Measurements from ENCODE around the gene OR10A5. TPM values are rescaled to one million over a fixed set of nuclear protein-coding genes. Genes with fewer than 3 reads are reported as not detected.

The OR10A5 gene
- total and polyA plus RNA-seq, 2 donors (not counting 1 experiment from before 2014, with no cell fraction given) = not detected

DNA sequence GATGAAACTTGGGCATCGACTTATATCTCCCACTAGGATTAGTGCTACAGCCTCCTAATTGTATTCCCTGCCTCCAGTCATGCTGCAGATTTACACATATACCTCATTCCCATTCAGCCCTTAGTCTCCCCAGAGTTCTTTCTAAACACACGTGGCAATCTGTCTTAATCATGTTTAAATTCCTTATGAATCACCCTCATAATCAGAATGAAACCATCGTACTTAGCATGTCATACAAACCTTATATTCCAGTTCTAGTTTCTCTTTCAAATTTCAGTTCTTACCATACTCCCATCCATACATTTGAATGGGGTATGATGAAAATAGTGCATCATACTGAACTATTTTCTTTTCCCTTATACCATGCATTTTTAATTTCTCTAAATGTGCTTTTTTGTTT, 11.4 kb downstream of the OR10A5 start:
- peak in 1 of 2 donors; percentile 0 for DNase-seq (ENCODE audit: low read depth in 2 of 2)
- H3K4me1 ChIP-seq (ENCODE audit: control insufficient read depth, extremely low read depth, insufficient read depth, low read length) = no peaks in the 10 kb centered on the region
- TF ChIP-seq, protein P1, sequence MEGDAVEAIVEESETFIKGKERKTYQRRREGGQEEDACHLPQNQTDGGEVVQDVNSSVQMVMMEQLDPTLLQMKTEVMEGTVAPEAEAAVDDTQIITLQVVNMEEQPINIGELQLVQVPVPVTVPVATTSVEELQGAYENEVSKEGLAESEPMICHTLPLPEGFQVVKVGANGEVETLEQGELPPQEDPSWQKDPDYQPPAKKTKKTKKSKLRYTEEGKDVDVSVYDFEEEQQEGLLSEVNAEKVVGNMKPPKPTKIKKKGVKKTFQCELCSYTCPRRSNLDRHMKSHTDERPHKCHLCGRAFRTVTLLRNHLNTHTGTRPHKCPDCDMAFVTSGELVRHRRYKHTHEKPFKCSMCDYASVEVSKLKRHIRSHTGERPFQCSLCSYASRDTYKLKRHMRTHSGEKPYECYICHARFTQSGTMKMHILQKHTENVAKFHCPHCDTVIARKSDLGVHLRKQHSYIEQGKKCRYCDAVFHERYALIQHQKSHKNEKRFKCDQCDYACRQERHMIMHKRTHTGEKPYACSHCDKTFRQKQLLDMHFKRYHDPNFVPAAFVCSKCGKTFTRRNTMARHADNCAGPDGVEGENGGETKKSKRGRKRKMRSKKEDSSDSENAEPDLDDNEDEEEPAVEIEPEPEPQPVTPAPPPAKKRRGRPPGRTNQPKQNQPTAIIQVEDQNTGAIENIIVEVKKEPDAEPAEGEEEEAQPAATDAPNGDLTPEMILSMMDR (conservative IDR thresholded peaks at IDR 0.05 in 1 of 2, IDR thresholded peaks at IDR 0.05 in 1 of 2; ENCODE audit: low read depth in 1 of 2, low read length in 2 of 2) = no peak
- no peak for TF ChIP-seq EZH2 (IDR thresholded peaks at IDR 0.05; ENCODE audit: low read length, missing control alignments)

DNA sequence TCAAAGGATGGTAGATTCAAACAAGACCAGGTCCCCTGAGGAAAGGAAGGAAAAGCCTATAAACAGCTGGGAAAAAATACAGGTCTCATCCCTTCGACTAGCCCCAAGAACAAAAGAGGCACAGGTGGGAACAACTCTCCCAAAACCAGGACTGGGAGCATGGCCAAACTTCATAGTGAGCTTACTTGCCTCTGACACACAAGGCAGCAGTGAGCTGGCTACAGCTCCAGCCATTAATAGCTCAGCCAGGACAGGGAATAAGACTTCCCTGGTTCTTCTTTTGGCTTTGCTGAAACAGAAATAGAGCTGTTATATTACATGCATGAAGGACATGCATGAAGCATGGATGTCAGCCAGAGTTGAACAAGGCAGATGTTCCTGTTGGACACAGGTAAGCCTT, 17.5 kb downstream of the OR10A5 start, which contains the start of gene OR10A2:
OR10A2 (plus strand) TSS at position 97 of the 400 bp plus-strand sequence. CDS start 6,698 bp downstream, outside the sequence.
- Histone ChIP-seq H3K4me1 (ENCODE audit: control insufficient read depth, extremely low read depth, insufficient read depth, low read length) (no peaks in the 10 kb centered on the region), H2AFZ (ENCODE audit: low read length) (no peak within 1 kb of the TSS), H3K4me3 (replicated peaks in 1 of 4; ENCODE audit: control extremely low read depth in 1 of 4, insufficient read depth in 1 of 4, low read depth in 3 of 4, low read length in 4 of 4) (no peak within 1 kb of the TSS), H3K27me3 (ENCODE audit: control insufficient read depth, insufficient read depth, low read length) (no peaks in the 10 kb centered on the region), H3K79me2 (ENCODE audit: control insufficient read depth, insufficient read depth, low read length) (no peaks in the 10 kb centered on the region), H3K27ac (ENCODE audit: insufficient read depth, low read length) (no peak within 1 kb of the TSS), H3K9me3 (ENCODE audit: control insufficient read depth, insufficient read depth, low read depth, low read length) (no peaks in the 10 kb centered on the region), H3K9ac (ENCODE audit: insufficient read depth, low read length) (no peak within 1 kb of the TSS), H3K36me3 (ENCODE audit: control insufficient read depth, insufficient read depth, low read length) (no peaks in the 10 kb centered on the region), H3K4me2 (ENCODE audit: extremely low read depth, insufficient read depth, low read length) (no peak within 1 kb of the TSS), H4K20me1 (ENCODE audit: control insufficient read depth, extremely low read depth, insufficient read depth, low read length) (no peaks in the 10 kb centered on the region)
- no peak for DNase-seq (ENCODE audit: low read depth in 2 of 2)
- no peak for TF ChIP-seq EZH2 (IDR thresholded peaks at IDR 0.05; ENCODE audit: low read length, missing control alignments)
- TF ChIP-seq, protein P1 (conservative IDR thresholded peaks at IDR 0.05 in 1 of 2, IDR thresholded peaks at IDR 0.05 in 1 of 2; ENCODE audit: low read depth in 1 of 2, low read length in 2 of 2) = no peak

More for the DNA sequence above, 11.4 kb downstream of the OR10A5 start:
- H3K36me3 ChIP-seq (ENCODE audit: control insufficient read depth, insufficient read depth, low read length) = no peaks in the 10 kb centered on the region
- H4K20me1 ChIP-seq (ENCODE audit: control insufficient read depth, extremely low read depth, insufficient read depth, low read length) = no peaks in the 10 kb centered on the region
- no peak overlapping the region for H3K4me2 ChIP-seq (ENCODE audit: extremely low read depth, insufficient read depth, low read length)
- H3K9ac ChIP-seq (ENCODE audit: insufficient read depth, low read length) = no peak overlapping the region
- H2AFZ ChIP-seq (ENCODE audit: low read length) = no peak overlapping the region
- H3K4me3 ChIP-seq (replicated peaks in 1 of 4; ENCODE audit: control extremely low read depth in 1 of 4, insufficient read depth in 1 of 4, low read depth in 3 of 4, low read length in 4 of 4) = no peak overlapping the region
- no peaks in the 10 kb centered on the region for H3K27me3 ChIP-seq (ENCODE audit: control insufficient read depth, insufficient read depth, low read length)
- no peaks in the 10 kb centered on the region for H3K79me2 ChIP-seq (ENCODE audit: control insufficient read depth, insufficient read depth, low read length)
- H3K9me3 ChIP-seq (ENCODE audit: control insufficient read depth, insufficient read depth, low read depth, low read length) = no peaks in the 10 kb centered on the region
- no peak overlapping the region for H3K27ac ChIP-seq (ENCODE audit: insufficient read depth, low read length)

GRCh38 chr11:6864438-6864837, 19.0 kb downstream of the OR10A5 start:
- no peak for TF ChIP-seq EZH2 (IDR thresholded peaks at IDR 0.05; ENCODE audit: low read length, missing control alignments)
- TF ChIP-seq, protein P1 (conservative IDR thresholded peaks at IDR 0.05 in 1 of 2, IDR thresholded peaks at IDR 0.05 in 1 of 2; ENCODE audit: low read depth in 1 of 2, low read length in 2 of 2) = no peak

More at GRCh38 chr11:6864438-6864837, 19.0 kb downstream of the OR10A5 start:
- Histone ChIP-seq H3K4me1 (ENCODE audit: control insufficient read depth, extremely low read depth, insufficient read depth, low read length) (no peaks in the 10 kb centered on the region), H3K36me3 (ENCODE audit: control insufficient read depth, insufficient read depth, low read length) (no peaks in the 10 kb centered on the region), H3K27me3 (ENCODE audit: control insufficient read depth, insufficient read depth, low read length) (no peaks in the 10 kb centered on the region), H3K4me2 (ENCODE audit: extremely low read depth, insufficient read depth, low read length) (no peak overlapping the region), H3K9ac (ENCODE audit: insufficient read depth, low read length) (no peak overlapping the region), H3K9me3 (ENCODE audit: control insufficient read depth, insufficient read depth, low read depth, low read length) (no peaks in the 10 kb centered on the region), H3K79me2 (ENCODE audit: control insufficient read depth, insufficient read depth, low read length) (no peaks in the 10 kb centered on the region), H4K20me1 (ENCODE audit: control insufficient read depth, extremely low read depth, insufficient read depth, low read length) (no peaks in the 10 kb centered on the region), H2AFZ (ENCODE audit: low read length) (no peak overlapping the region), H3K27ac (ENCODE audit: insufficient read depth, low read length) (no peak overlapping the region), H3K4me3 (replicated peaks in 1 of 4; ENCODE audit: control extremely low read depth in 1 of 4, insufficient read depth in 1 of 4, low read depth in 3 of 4, low read length in 4 of 4) (no peak overlapping the region)
- peak in 1 of 2 donors; percentile 4 for DNase-seq (ENCODE audit: low read depth in 2 of 2)

All from fibroblast of lung (primary cell).